IMR-90 (cell line): ENCODE measurements around the gene HACD2. TPM values are rescaled to one million over a fixed set of nuclear protein-coding genes. Genes with fewer than 3 reads are reported as not detected.

Source experiments
- ATAC-seq: fragments of 200-7000 bp; cut with Tn5 transposase; 2 replicates; pipeline ENCODE4 v1.9.1; 2020; ENCODE audit warnings: low read depth, mild to moderate bottlenecking, moderate library complexity
- BruUV-seq: library from RNA; stranded (reverse); fragments of 400-500 nt; replicated peaks from 2 replicates; lab custom pipeline; 2021; lab: Mats Ljungman, UMichigan
- CTCF ChIA-PET: fragments of 300-600 bp; formaldehyde crosslinking; extraction: SDS; loops from one replicate; lab custom pipeline; 2021; ENCODE audit warnings: antibody characterized with exemption; lab: Yijun Ruan, JAX
- POLR2A ChIA-PET: fragments of 300-600 bp; sonication (Branson Sonifier 250); formaldehyde crosslinking; loops from one replicate; lab custom pipeline; 2022; ENCODE audit warnings: antibody characterized with exemption; ENCODE audit not compliant: unreplicated experiment; lab: Charles Lee
- DNase-seq: peaks from one replicate; pipeline ENCODE4 v3.0.0; 2013
- H2AFZ ChIP-seq: replicated peaks from 2 replicates; pipeline ENCODE3; 2013; ENCODE audit warnings: low read length, mild to moderate bottlenecking; ENCODE audit not compliant: poor library complexity
- H2AK5ac ChIP-seq: 2 replicates; pipeline ENCODE4 v1.6.1; 2013; ENCODE audit warnings: low read depth, low read length, inconsistent platforms
- H2AK9ac ChIP-seq: replicated peaks from 2 replicates; pipeline ENCODE3; 2013; ENCODE audit warnings: mild to moderate bottlenecking, low read depth, low read length, moderate library complexity; ENCODE audit not compliant: poor library complexity
- H2BK120ac ChIP-seq: 2 replicates; pipeline ENCODE4 v1.6.1; 2013; ENCODE audit warnings: low read depth, low read length, inconsistent platforms
- H2BK15ac ChIP-seq: 3 replicates; pipeline ENCODE4 v1.6.1; 2013; ENCODE audit warnings: low read depth, low read length, inconsistent platforms
- H2BK20ac ChIP-seq: 2 replicates; pipeline ENCODE4 v1.6.1; 2013; ENCODE audit warnings: low read depth, mild to moderate bottlenecking, inconsistent platforms, low read length, moderate library complexity
- H2BK5ac ChIP-seq: 2 replicates; pipeline ENCODE4 v1.6.1; 2013; ENCODE audit warnings: mild to moderate bottlenecking, low read depth, low read length, inconsistent platforms; ENCODE audit not compliant: poor library complexity, severe bottlenecking
- H3K14ac ChIP-seq: replicated peaks from 2 replicates; pipeline ENCODE4 v1.6.1; 2013; ENCODE audit warnings: low read depth, low read length, inconsistent platforms
- H3K18ac ChIP-seq: 2 replicates; pipeline ENCODE4 v1.6.1; 2013; ENCODE audit warnings: low read depth, low read length, control low read depth
- H3K23ac ChIP-seq: 2 replicates; pipeline ENCODE4 v1.6.1; 2013; ENCODE audit warnings: low read depth, low read length, inconsistent platforms
- H3K27ac ChIP-seq: 2 replicates; pipeline ENCODE4 v1.5.1; 2013; ENCODE audit warnings: mild to moderate bottlenecking, control low read depth, low read length; ENCODE audit not compliant: insufficient read depth
- H3K27me3 ChIP-seq: 2 replicates; pipeline ENCODE4 v1.6.1; 2013; ENCODE audit warnings: low read length; ENCODE audit not compliant: control insufficient read depth, insufficient read depth
- H3K36me3 ChIP-seq: 2 replicates; pipeline ENCODE4 v1.6.1; 2013; ENCODE audit warnings: low read length, mixed read lengths; ENCODE audit not compliant: control insufficient read depth, insufficient read depth
- H3K4ac ChIP-seq: 2 replicates; pipeline ENCODE4 v1.6.1; 2013; ENCODE audit warnings: low read depth, low read length, inconsistent platforms
- H3K4me1 ChIP-seq: 2 replicates; pipeline ENCODE4 v1.6.1; 2013; ENCODE audit warnings: low read length, mixed read lengths; ENCODE audit not compliant: control insufficient read depth, insufficient read depth
- H3K4me2 ChIP-seq: 2 replicates; pipeline ENCODE4 v1.6.1; 2013; ENCODE audit warnings: low read depth, mild to moderate bottlenecking, control low read depth, low read length, moderate library complexity
- H3K4me3 ChIP-seq: 2 replicates; pipeline ENCODE4 v1.5.1; 2013; ENCODE audit warnings: low read depth, mild to moderate bottlenecking, control low read depth, low read length, moderate library complexity; ENCODE audit not compliant: insufficient read depth
- H3K56ac ChIP-seq: 2 replicates; pipeline ENCODE4 v1.6.1; 2013; ENCODE audit warnings: low read length, inconsistent platforms; ENCODE audit not compliant: insufficient read depth; ENCODE audit errors: extremely low read depth
- H3K79me1 ChIP-seq, 2 experiments: 2 replicates each; pipeline ENCODE4 v1.6.1; 2013; ENCODE audit warnings: low read length in 2 of 2, inconsistent platforms in 1 of 2, low read depth in 1 of 2
- H3K9ac ChIP-seq: 2 replicates; pipeline ENCODE4 v1.6.1; 2013; ENCODE audit warnings: low read depth, low read length, control low read depth
- H3K9me1 ChIP-seq: 2 replicates; pipeline ENCODE4 v1.6.1; 2013; ENCODE audit warnings: low read length, inconsistent platforms; ENCODE audit not compliant: insufficient read depth
- H3K9me3 ChIP-seq: 2 replicates; pipeline ENCODE4 v1.6.1; 2013; ENCODE audit warnings: low read length; ENCODE audit not compliant: control insufficient read depth, insufficient read depth
- H4K20me1 ChIP-seq: 2 replicates; pipeline ENCODE4 v1.6.1; 2013; ENCODE audit warnings: low read length, inconsistent platforms; ENCODE audit not compliant: insufficient read depth
- H4K5ac ChIP-seq: 2 replicates; pipeline ENCODE4 v1.6.1; 2013; ENCODE audit warnings: mild to moderate bottlenecking, low read depth, low read length, control low read depth
- H4K8ac ChIP-seq, 2 experiments: 2 replicates each; pipeline ENCODE4 v1.6.1; 2013; ENCODE audit warnings: low read depth in 2 of 2, low read length in 2 of 2, control low read depth in 1 of 2, inconsistent platforms in 1 of 2
- H4K91ac ChIP-seq: 2 replicates; pipeline ENCODE4 v1.6.1; 2013; ENCODE audit warnings: low read depth, low read length, inconsistent platforms; ENCODE audit not compliant: insufficient read depth
- BHLHE40 ChIP-seq: fragments of 150-350 bp; IDR thresholded peaks from 2 replicates; pipeline ENCODE4 v1.6.1; 2016; ENCODE audit warnings: mild to moderate bottlenecking, low read depth, low read length
- CEBPB ChIP-seq: IDR thresholded peaks from 2 replicates; pipeline ENCODE4 v1.6.1; 2012; ENCODE audit warnings: low read depth, low read length, improper control_type of control experiment
- CHD1 ChIP-seq: IDR thresholded peaks from 2 replicates; pipeline ENCODE4 v1.6.1; 2012; ENCODE audit warnings: low read depth, low read length, improper control_type of control experiment
- CTCF ChIP-seq: conservative IDR thresholded peaks from 2 replicates; pipeline ENCODE4 v1.5.1; 2012; ENCODE audit warnings: mild to moderate bottlenecking, low read depth, low read length, improper control_type of control experiment
- ELK1 ChIP-seq: fragments of 150-350 bp; IDR thresholded peaks from 2 replicates; pipeline ENCODE4 v1.6.1; 2016; ENCODE audit warnings: low read depth, mild to moderate bottlenecking, low read length, moderate library complexity, borderline replicate concordance
- FOS ChIP-seq: fragments of 150-350 bp; IDR thresholded peaks from 2 replicates; pipeline ENCODE4 v1.6.1; 2016; ENCODE audit warnings: low read depth, low read length
- MAFK ChIP-seq: IDR thresholded peaks from 2 replicates; pipeline ENCODE4 v1.6.1; 2012; ENCODE audit warnings: low read depth, low read length, improper control_type of control experiment
- MAZ ChIP-seq: IDR thresholded peaks from 2 replicates; pipeline ENCODE4 v1.6.1; 2012; ENCODE audit warnings: low read depth, mild to moderate bottlenecking, low read length, improper control_type of control experiment, moderate library complexity, borderline replicate concordance
- MXI1 ChIP-seq: IDR thresholded peaks from 2 replicates; pipeline ENCODE4 v1.6.1; 2012; ENCODE audit warnings: low read depth, mild to moderate bottlenecking, low read length, moderate library complexity, borderline replicate concordance
- NFE2L2 ChIP-seq: fragments of 150-350 bp; IDR thresholded peaks from 2 replicates; pipeline ENCODE4 v1.6.1; 2016; ENCODE audit warnings: low read depth, mild to moderate bottlenecking, low read length
- POLR2A ChIP-seq: IDR thresholded peaks from 2 replicates; pipeline ENCODE4 v1.6.1; 2012; ENCODE audit warnings: mild to moderate bottlenecking, low read depth, low read length
- RCOR1 ChIP-seq: IDR thresholded peaks from 2 replicates; pipeline ENCODE4 v1.6.1; 2012; ENCODE audit warnings: mild to moderate bottlenecking, low read length, improper control_type of control experiment; ENCODE audit not compliant: insufficient replicate concordance
- RFX5 ChIP-seq: IDR thresholded peaks from 2 replicates; pipeline ENCODE4 v1.8.0; 2012; ENCODE audit warnings: low read depth, mild to moderate bottlenecking, low read length, moderate library complexity
- SMC3 ChIP-seq: fragments of 150-350 bp; IDR thresholded peaks from 2 replicates; pipeline ENCODE4 v1.6.1; 2016; ENCODE audit warnings: low read depth, mild to moderate bottlenecking, antibody characterized with exemption, low read length, moderate library complexity
- USF2 ChIP-seq: fragments of 150-350 bp; IDR thresholded peaks from 2 replicates; pipeline ENCODE4 v1.6.1; 2017; ENCODE audit warnings: mild to moderate bottlenecking, antibody characterized with exemption, low read length, low read depth
- WGBS, 2 experiments: methylation state at CpG; one replicate each; pipeline versions ENCODE4 v1.1.5 to v1.1.7; 2013; ENCODE audit warnings: missing lambda C conversion rate in 2 of 2; ENCODE audit not compliant: insufficient read length in 1 of 2; ENCODE audit errors: extremely low coverage in 2 of 2; 5-methylcytosine and 5-hydroxymethylcytosine counted together
- dilution Hi-C: fragments of 300-500 bp; cut with HindIII; formaldehyde crosslinking; loops from one replicate; pipeline ENCODE4 v1.14.3; 2018; ENCODE audit warnings: low sequenced_read_pairs; ENCODE audit not compliant: unreplicated experiment
- in situ Hi-C: fragments of 300-500 bp; cut with MboI; formaldehyde crosslinking; loops from 3 replicates; pipeline ENCODE4 v1.14.3; 2019; ENCODE audit warnings: low sequenced_read_pairs, inconsistent platforms, mixed read lengths
- intact Hi-C: fragments of 100-400 bp; cut with micrococcal nuclease; formaldehyde crosslinking; loops from 2 replicates; pipeline ENCODE4 v1.10.0; 2022
- polyA plus RNA-seq, 3 experiments: library from polyadenylated mRNA; depleted of rRNA; stranded (reverse); fragments of >200 nt; gene quantifications; 2 replicates each; pipeline ENCODE4 v1.2.3, GENCODE V29; 2012; ENCODE audit warnings: low replicate concordance in 1 of 3
- total RNA-seq: library from RNA; depleted of rRNA; stranded (reverse); fragments of >200 nt; gene quantifications from 2 replicates; pipeline ENCODE4 v1.2.3, GENCODE V29; 2012

The HACD2 gene
- total and polyA plus RNA-seq, 2 of the 4 experiments (the other 2 are of a cell fraction), result 21.5 to 22.6 TPM

GRCh38 chr3:123475786-123476185 lies 109.1 kb downstream of the HACD2 start:
- intact Hi-C loops (no loop called here), in situ Hi-C loops (no loop called here), dilution Hi-C loops (no loop called here)
- H3K4me3 ChIP-seq, result no peak overlapping the region
- H3K4ac ChIP-seq, result no peak overlapping the region
- no peak overlapping the region for H2BK15ac ChIP-seq
- H2AFZ ChIP-seq, result no peak overlapping the region
- H3K23ac ChIP-seq, result no peak overlapping the region
- ChIA-PET POLR2A (no interaction called here), CTCF (no interaction called here)
- no peak overlapping the region for H2AK5ac ChIP-seq
- no peak overlapping the region for H2AK9ac ChIP-seq
- H3K27ac ChIP-seq, result no peak overlapping the region
- no peaks in the 10 kb centered on the region for H3K79me1 ChIP-seq
- H4K5ac ChIP-seq, result no peak overlapping the region
- WGBS, 2 experiments, result 60% methylated on average over 1 of the region's 7 CpGs; no CpG with 5 or more reads in 1 of the 2 experiments
- H3K4me1 ChIP-seq, result no peaks in the 10 kb centered on the region
- peaks cover 62% of the 10 kb centered on the region for H3K27me3 ChIP-seq
- no peak overlapping the region for H2BK20ac ChIP-seq
- DNase-seq (no peak), ATAC-seq (no peak)
- BruUV-seq, result no TSS peak
- no peaks in the 10 kb centered on the region for H3K36me3 ChIP-seq
- H3K56ac ChIP-seq, result no peak overlapping the region
- no peak overlapping the region for H2BK120ac ChIP-seq
- H3K9ac ChIP-seq, result no peak overlapping the region
- no peaks in the 10 kb centered on the region for H3K9me1 ChIP-seq
- H4K20me1 ChIP-seq, result no peaks in the 10 kb centered on the region
- H3K14ac ChIP-seq, result no peak overlapping the region
- no peak overlapping the region for H4K8ac ChIP-seq
- H2BK5ac ChIP-seq, result no peak overlapping the region
- no peak overlapping the region for H3K4me2 ChIP-seq
- no peak overlapping the region for H3K18ac ChIP-seq
- H4K91ac ChIP-seq, result no peak overlapping the region
- TF ChIP-seq POLR2A (no peak), BHLHE40 (no peak), ELK1 (no peak), RCOR1 (no peak), MAZ (no peak), SMC3 (no peak), CTCF (no peak), MAFK (no peak), FOS (no peak), CEBPB (no peak), NFE2L2 (no peak), MXI1 (no peak), CHD1 (no peak), USF2 (no peak), RFX5 (no peak)
- H3K9me3 ChIP-seq, result no peaks in the 10 kb centered on the region
